NCI-H345 treated with DMSO at 0.1 percent for 48 hours (cell line): ENCODE measurements around the gene VIT.
A peak's percentile ranks its signal among the peaks of the same experiment; 100 is the strongest.

ENCODE experiments used
- DNase-seq: peaks from one replicate; lab custom pipeline; 2025; ENCODE audit not compliant: unreplicated experiment; lab: John Stamatoyannopoulos, UW

VIT gene, protein sequence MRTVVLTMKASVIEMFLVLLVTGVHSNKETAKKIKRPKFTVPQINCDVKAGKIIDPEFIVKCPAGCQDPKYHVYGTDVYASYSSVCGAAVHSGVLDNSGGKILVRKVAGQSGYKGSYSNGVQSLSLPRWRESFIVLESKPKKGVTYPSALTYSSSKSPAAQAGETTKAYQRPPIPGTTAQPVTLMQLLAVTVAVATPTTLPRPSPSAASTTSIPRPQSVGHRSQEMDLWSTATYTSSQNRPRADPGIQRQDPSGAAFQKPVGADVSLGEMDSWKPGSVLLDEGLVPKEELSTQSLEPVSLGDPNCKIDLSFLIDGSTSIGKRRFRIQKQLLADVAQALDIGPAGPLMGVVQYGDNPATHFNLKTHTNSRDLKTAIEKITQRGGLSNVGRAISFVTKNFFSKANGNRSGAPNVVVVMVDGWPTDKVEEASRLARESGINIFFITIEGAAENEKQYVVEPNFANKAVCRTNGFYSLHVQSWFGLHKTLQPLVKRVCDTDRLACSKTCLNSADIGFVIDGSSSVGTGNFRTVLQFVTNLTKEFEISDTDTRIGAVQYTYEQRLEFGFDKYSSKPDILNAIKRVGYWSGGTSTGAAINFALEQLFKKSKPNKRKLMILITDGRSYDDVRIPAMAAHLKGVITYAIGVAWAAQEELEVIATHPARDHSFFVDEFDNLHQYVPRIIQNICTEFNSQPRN

DNA sequence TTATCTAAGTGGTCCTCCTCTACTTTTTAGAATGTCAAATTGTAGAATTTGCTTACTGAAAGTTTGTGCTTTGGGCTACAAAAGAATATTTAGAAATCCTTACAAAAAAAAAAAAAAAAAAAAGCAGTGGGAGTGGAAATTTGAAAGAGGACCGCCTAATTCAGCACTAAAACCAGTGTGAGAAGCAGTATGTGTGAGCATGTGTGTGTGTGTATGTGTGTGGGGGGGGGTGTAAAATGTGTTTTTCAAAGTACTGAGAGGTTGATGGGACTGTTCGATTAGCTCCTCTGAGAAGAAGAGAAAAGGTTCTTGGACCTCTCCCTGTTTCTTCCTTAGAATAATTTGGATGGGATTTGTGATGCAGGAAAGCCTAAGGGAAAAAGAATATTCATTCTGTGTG lies at the start of gene VIT:
Gene VIT (plus strand): TSS at position 175 of the 400 bp plus-strand sequence. CDS start 19,664 bp downstream, outside the sequence.
- DNase-seq = no peak

DNA sequence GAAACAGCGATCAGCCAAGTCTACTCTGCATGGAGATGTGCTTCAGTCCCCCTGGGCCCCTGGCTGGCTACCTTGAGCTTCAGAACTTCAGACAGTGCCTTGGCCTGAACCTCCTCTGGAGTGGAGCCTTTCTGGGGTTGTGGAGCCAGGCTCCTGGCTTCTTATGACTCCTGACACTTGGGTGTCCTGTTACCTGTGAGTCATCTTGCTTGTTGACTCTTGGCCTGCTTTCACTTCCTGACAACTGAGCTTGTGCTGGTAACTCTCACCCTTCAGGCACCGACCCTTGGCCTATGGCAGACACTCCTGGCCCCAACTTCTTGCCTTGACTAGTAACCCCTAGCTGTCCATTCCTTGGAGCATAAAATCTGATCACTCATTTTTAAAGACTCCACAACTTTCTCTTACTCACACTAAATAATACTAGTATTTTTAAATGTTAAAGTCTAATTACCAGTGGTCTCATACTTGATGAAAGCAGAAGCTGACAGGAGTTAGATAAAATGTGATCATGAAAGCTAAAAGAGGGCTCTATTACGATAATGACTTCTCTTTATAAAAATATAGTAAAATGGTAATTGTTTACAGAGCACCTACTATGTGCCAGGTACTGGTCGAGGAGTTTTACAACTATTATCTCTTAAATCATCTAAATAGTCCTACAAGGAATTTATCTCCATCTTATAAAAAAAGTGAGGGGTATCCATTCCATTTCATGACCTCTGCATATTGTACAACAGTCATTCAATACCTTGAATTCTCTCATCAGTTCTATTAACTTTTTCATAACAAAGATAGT lies 46.3 kb upstream of the VIT start:
- no peak for DNase-seq

DNA sequence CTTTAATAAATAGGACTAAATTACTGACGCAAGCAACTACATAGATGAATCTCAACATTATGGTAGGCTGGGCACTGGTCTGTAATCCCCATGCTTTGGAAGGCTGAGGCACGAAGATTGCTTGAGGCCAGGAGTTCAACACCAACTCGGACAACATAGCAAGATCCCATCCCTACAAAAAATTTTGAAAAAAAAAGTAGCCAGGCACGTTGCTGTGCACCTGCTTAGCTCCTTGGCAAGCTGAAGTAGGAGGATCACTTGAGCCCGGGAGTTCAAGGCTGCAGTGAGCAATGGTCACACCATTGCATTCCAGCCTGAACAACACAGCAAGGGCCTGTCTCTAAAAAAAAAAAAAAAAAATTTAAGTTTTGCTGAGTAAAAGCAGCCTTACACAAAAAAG lies 43.4 kb upstream of the VIT start:
- DNase-seq = no peak

DNA sequence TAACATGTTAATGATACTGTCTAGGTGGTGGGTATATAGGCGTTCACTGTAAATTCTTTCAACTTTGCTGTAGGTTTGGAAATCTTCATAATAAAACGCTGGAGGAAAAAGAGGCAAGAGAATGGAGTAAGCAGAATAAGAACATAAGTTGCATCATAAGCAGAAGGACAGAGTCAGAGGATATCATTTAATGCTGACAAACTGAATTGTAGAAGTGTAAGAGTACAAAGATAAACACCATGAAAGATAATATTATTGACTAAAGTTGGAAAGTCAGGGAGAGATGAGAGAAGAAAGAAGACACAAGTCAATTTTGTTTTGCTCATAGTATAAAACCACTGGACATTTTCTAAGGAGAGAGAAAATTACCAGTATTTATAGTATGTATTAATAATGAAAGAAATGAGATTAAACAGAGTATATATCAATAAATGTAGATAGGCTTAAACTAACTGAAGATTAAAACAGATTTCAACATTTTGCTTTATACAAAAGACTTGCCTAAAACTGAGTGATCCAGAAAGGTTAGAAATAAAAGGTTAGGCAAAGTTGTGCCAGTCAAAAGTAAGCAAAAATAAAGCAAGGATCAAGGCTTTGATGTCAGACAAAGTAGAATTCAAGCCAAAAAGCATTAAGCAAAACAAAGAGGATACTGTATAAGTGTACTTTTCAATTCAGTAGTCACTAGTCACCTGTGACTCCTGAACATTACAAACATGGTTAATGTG lies 42.4 kb upstream of the VIT start:
- no peak for DNase-seq

DNA sequence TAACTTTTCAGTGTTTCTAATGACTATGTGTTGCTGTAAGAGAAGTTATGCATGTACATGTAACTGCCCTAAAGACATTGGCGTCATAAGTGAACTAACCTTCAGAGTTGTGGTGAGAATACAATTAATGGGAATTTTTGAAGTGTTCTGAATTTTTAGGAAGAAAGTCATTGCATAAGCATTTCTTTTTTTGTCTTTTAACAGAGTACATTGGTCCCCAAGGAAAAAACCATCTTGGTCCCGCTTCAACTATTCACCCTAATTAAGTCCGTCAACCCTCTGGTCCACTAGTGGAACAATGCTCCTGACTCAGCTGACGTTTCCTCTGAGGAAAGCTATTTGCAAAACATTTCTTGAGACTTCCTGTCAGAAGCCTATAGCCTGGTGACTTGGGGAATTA lies 41.1 kb upstream of the VIT start:
- no peak for DNase-seq

DNA sequence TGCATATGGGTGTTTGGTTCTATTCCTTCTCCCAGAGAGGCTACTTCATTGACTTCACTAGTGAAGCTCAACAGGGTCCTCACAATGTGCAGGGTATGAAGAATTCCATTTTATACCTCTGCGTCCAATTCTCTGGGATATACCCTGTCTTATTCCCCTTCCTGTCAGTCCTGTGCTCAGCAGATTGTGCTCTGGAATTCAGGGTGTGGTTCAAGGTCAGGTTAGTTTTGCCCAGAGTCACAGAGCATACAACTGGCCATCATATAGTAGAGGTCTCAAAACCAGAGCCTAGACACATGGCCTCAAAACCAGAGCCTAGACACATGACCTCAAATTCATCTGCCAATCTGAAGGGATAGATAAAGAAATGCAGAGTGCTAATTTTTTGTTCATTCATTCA lies 38.8 kb upstream of the VIT start:
- no peak for DNase-seq

DNA sequence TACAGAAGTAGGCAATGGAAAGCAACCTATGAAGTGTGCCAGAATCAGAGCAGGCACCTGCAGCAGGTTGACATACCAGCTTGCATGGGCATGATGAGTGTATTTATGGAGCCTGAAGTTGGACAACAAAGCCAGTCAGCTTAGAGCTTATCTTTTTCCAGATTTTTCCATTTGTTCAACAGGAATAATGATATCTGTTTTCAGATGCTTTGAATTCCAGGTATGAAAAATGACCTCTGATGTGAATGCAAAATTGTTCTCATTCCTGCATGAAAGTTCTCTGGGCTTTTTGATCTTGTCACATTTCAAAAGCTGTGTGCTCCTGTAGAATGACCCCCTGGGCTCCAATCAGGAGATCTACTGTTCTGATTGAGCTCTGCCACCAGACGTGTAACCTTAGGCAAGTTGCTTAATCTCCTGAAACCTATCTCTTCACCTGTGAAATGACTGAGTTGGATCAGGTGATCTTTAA lies 38.2 kb upstream of the VIT start:
- no peak for DNase-seq

DNA sequence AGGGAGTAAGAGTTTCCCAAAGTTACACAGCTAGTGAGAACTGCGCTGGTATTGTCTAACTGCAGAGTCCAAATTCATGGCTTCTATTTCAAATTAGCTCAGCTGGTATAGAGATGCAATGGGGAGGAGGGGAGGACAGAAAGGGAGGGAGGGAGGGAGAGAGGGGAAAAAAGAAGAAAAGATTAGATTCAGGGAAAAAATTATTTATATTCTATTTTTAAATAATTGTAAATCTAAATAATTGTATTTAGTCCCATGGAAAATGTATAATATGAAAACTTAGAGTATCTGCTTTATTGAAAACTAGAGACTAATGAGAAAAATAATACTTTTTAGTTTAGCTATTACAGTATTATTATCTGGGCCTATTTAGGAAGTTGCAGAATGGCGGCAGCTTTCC lies 37.3 kb upstream of the VIT start:
- DNase-seq = no peak

DNA sequence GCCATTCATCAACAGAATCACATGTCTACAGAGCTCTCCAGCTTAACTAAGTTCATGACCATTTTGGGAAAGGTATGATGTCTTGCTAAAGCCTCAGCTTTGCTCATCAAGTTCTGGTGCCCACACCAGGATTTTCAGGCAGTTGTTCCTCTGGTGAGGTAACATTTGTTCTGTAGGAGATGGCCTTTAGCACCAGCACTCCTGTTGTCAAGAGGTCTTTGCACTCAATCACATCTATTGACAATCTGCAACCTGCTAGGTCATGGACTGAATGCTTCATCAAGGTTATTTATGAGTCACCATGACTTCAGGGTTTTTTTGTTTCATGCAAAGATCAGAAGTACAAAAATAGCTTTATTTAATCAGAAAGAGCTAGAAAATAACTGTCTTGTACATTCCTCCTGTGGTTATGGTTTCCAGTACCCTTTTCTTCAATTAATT lies 36.6 kb upstream of the VIT start:
- no peak for DNase-seq

DNA sequence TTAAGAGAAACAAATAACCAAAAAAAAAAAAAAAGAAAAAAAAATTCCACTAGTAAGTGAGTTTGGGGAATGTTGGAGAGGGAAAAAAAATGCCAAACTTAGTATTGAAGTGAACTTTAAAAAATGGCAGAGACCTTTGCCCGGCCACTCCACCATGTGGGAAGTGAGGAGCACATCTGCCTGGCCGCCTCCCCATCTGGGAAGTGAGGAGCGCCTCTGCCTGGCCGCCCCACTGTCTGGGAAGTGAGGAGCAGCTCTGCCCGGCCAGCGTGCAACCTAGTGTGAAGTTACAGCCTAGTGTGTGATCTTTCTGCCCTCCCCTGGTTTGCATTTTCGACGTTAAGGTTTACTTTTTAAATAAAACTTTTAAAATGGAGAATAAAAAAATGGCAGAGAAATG lies 33.9 kb upstream of the VIT start:
- DNase-seq = no peak

DNA sequence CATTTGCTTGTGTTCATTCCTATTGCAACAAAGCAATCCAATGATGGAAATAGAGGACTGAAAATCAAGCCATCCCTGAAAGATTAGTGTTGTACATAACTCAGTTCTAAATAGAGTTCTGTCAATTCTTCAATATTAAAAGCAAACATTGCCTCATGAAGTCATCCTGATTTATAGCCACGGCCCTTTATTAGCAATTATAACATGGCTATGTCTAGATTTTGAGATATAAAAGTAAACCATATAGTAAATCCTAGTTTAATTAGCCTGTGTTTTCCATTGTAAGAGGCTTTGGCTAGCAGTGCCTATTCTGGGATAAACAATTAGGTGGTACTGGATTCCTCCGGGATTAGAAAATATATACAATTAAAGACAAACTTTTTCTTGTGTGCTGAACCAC lies 33.2 kb upstream of the VIT start:
- DNase-seq = no peak

DNA sequence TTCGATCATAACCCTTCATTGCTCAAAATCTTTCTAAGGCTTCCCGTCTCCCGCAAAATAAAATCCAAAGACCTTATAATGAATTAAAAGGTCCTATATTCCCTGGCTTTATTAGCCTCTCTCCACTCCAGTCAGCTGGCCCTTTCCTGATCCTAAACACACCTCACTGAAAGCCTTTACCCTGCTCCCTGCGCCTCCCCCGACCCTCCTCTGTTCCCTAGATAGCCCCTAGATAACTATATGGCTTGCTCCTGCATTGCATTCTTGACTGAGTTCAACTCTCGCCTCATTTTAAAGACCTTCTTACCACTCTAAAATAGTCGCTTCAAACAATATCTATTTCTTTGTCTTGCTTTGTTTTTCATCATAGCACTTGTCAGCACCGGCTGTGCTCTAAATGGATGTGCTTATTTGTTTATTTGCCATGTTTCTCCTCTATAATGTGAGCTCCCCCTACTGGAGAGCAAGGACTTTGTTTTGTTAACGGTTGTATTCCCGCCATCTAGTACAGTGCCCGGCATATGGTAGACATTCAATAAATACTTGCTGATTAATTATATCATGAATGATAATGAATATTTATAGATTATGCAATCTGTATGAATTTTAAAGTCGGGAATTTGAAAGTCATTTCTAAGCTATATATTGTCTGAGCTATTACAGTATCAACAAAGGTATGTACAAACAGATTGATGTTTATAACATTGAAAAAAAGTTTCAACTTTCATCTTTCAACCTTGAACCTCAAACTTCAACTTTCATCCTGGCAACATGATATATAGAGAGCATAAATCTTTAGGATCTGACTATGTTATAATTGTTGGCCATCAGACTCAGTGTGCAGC lies 32.4 kb upstream of the VIT start:
- DNase-seq = peak; percentile 16

DNA sequence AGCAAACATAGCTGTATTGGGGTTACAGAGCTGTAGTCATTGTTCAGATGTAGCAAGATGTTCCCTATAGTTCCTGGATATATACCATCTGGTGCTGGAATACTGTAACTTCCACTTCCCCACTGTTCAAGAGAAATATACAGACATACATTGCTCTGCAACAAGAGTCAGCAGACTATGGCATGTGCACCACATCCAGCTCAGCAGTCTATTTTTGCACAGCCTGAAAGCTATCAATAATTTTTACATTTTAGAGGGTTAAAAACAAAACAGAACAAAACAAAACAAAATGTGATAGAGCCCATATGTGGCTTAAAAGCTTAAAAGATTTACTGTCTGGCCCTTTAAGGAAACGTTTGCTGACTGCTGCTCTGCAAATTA lies 31.8 kb upstream of the VIT start:
- DNase-seq = no peak

DNA sequence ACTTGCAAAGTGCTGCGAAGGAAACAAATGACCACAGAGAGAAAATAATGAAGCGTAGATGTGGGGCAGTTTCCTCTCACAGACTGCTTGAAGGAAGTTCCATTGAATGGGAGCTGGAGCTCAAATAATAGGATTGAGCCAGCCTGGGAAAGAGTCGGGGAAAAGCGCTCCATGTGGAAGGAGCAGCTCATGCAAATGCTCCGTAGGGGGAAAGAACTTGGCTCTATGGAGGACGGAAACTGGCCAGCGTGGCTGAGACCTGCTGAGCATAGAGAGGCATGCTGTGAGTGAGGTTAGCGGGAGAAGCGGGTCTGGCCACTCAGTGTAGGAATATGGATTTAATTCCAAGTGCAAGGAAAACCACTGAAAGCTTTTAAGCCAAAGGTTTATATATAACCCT lies 28.6 kb upstream of the VIT start:
- DNase-seq = no peak

DNA sequence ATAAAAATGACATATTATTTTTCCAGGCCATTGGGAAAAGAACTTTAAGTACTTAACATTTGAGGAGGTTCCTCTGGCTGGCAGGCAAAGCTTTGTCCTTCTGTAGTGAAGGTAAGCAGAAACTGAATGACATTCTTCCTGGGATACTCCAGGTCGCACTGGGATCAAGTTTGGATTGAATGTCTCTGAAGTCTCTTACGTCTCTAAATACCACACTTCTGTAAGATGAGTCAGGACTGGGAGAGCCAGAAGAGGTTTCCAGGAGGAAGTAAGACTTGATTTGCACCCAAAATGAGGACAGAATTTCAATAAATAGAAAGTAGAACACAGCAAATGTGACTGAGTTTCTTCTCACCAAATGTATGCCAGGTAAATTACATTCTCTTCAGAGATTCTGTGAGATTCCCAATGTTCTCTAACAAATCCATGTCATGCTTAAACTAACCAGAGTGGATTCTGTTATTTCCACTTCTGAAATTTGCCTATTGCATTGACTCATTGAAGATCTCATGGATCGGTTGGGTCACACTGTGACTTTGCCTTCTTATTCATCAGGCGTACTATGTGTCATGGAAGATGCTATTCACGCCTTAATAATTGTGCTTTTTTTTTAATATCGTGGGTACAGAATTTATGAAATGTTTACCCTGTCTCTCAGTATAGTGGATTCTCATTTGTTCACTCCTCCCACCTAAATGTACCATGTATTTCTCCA lies 25.5 kb upstream of the VIT start:
- DNase-seq = no peak

DNA sequence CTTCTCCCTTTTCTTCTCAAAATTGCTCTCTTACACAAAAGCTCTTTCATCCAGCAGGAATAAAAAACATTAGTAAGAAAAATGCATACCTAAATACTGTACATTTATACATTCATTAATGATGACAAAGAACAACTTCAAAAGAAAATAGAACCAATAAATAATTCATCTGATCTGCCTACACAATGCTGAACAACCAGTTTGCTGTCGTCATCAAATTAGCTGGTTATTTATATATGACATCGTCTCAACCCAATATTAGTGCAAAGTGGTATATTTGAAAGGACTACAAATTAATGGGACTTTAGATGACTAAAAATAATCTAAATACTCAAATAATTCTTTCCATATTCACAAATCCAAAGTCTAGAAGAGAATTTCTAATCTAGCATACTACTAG lies 24.8 kb upstream of the VIT start:
- DNase-seq = no peak

DNA sequence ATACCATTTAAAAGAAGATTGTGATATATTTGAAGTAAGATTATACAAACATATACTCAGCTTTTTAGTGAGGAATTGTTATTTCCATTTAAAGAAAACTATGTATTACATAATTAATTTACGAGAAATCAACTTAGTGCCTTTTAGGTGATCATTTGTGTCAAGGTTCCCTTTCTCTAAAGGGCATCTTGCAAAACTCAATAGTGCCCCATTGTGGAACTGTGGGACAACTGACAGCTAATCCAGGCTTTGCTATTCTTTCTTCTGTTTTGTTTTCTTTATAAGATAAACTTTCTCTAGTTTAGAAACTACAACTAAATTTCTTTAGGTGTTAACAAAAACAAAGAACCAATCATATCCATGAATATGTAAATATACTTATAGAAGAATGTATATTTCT lies 24.3 kb upstream of the VIT start:
- no peak for DNase-seq

DNA sequence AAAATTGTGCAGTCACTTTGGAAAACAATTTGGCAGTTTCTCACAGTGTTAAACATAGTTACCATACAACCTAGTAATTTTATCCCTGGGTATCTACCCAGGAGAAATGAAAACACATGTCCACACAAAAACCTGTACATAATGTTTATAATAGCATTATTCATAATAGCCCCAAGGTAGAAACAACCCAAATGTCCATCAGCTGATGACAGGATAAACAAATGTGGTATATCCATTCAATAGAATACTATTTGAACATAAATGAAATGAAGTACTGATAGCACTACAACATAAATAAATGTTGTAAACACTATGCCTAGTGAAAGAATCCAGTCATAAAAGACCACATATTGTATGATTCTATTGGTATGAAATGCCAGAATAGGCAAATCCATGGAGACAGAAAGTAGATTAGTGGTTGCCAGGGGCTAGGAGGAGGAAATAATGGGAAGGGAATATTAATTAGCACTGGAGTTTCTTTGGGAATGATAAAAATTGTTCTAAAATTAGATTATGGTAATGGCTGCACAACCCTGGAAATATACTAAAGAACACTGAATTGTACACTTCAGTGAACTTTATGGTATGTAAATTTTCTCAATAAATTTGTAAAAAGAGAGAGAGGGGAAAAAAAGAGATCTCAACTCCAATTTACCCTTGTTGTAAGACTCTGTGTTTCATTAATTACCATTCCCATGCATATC lies 20.8 kb upstream of the VIT start:
- no peak for DNase-seq

DNA sequence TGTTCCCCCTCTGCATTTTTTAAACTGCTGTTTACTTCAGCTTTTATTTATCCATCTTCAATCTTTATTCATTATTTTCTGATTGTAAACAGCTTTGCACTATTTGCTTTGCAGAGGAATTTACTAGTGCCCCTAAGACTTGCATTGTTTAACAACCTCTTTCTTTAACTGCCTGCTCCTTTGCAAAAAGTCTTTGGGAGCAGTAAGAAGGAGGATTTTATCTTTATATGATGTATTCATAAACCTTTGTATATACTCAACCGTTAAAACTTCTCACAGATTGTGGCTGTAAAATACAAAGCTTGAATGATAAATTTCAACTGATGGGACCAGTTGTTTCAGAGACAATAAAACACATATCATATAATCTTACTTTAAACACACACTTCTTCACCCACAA lies 20.1 kb upstream of the VIT start:
- DNase-seq = no peak
